HG03378 (cell line): Measurements from ENCODE around the gene DCST1.

Source experiments
- ATAC-seq: cut with Tn5 transposase; IDR thresholded peaks from one replicate; pipeline ENCODE4 v1.9.1; 2021; ENCODE audit warnings: mild to moderate bottlenecking, moderate library complexity; ENCODE audit not compliant: unreplicated experiment

Gene DCST1

GRCh38 chr1:155050560-155051341 is 17.1 kb downstream of the DCST1 start, which contains the start of gene ADAM15:
ADAM15 (plus strand) TSS chr1:155051316; CDS start chr1:155051387, 71 bp downstream.
- no peak for ATAC-seq

- no peak for ATAC-seq
Observed at GRCh38 chr1:155051342-155051776, 17.7 kb downstream of the DCST1 start.

- ATAC-seq = no peak
Observed at GRCh38 chr1:155051777-155052398, 18.3 kb downstream of the DCST1 start.

- no peak for ATAC-seq
Observed at GRCh38 chr1:155052439-155053395, 19.1 kb downstream of the DCST1 start.

GRCh38 chr1:155053531-155054105 is 20.0 kb downstream of the DCST1 start:
- no peak for ATAC-seq

- no peak for ATAC-seq
Observed at GRCh38 chr1:155057104-155057503, 23.5 kb downstream of the DCST1 start.

GRCh38 chr1:155057788-155058211 is 24.2 kb downstream of the DCST1 start:
- no peak for ATAC-seq

GRCh38 chr1:155060736-155061135 is 27.1 kb downstream of the DCST1 start:
- no peak for ATAC-seq

- ATAC-seq = peak; percentile 48
Observed at GRCh38 chr1:155061381-155062150, 27.9 kb downstream of the DCST1 start.

- no peak for ATAC-seq
Observed at GRCh38 chr1:155062151-155062686, 28.6 kb downstream of the DCST1 start.

GRCh38 chr1:155062702-155063411 is 29.2 kb downstream of the DCST1 start:
- no peak for ATAC-seq

- no peak for ATAC-seq
Observed at GRCh38 chr1:155063550-155064110, 30.0 kb downstream of the DCST1 start, which contains the start of gene EFNA4. EFNA4 (plus strand) TSS chr1:155063740; CDS start chr1:155063824, 84 bp downstream.

GRCh38 chr1:155064111-155064831 is 30.6 kb downstream of the DCST1 start:
- no peak for ATAC-seq

- no peak for ATAC-seq
Observed at GRCh38 chr1:155064832-155065429, 31.3 kb downstream of the DCST1 start.

- ATAC-seq = no peak
Observed at GRCh38 chr1:155066777-155067176, 33.2 kb downstream of the DCST1 start.

GRCh38 chr1:155068599-155068998 is 35.0 kb downstream of the DCST1 start:
- ATAC-seq = no peak

- ATAC-seq = no peak
Observed at GRCh38 chr1:155069551-155070157, 36.0 kb downstream of the DCST1 start.
